GM19240 (cell line): ENCODE measurements around the gene RARRES2.
"Not testable (repeated sequence)": the region's sequence is repeated elsewhere in the genome, so short reads cannot be mapped to it uniquely, and the experiment has no call there.

Experiments used
- DNase-seq: peaks from one replicate; pipeline ENCODE4 v3.0.0; 2011; ENCODE audit warnings: low spot score; ENCODE audit not compliant: insufficient read length

RARRES2 gene

GRCh38 chr7:150295027-150295426 is 46.4 kb downstream of the RARRES2 start:
- not testable (repeated sequence) for DNase-seq

- DNase-seq: not testable (repeated sequence)
Measured at GRCh38 chr7:150290317-150290716, 51.1 kb downstream of the RARRES2 start.

- DNase-seq: not testable (repeated sequence)
Measured at GRCh38 chr7:150288816-150289215, 52.6 kb downstream of the RARRES2 start.
